SU-DHL-6 (cell line): Measurements from ENCODE around the gene HNRNPUL1.

Experiments
- H2AFZ ChIP-seq: fragments of 200-600 bp; sonication (generic); 2 replicates; pipeline ENCODE4 v1.6.1; 2014; ENCODE audit warnings: low read depth, mild to moderate bottlenecking, moderate library complexity, mixed read lengths, antibody characterized with exemption, low read length; ENCODE audit not compliant: severe bottlenecking
- H3F3A ChIP-seq: fragments of 200-600 bp; shearing (Covaris generic); 2 replicates; pipeline ENCODE4 v1.6.0; 2016; ENCODE audit warnings: antibody characterized with exemption, mild to moderate bottlenecking; ENCODE audit not compliant: insufficient read depth
- H3K27ac ChIP-seq: fragments of 200-600 bp; sonication (generic); 2 replicates; pipeline ENCODE4 v1.5.1; 2016; ENCODE audit warnings: low read depth, mild to moderate bottlenecking, low read length, moderate library complexity, mixed read lengths
- H3K27me3 ChIP-seq: fragments of 200-600 bp; sonication (generic), shearing (Covaris generic); 2 replicates; pipeline ENCODE4 v1.6.0; 2014; ENCODE audit warnings: mild to moderate bottlenecking, low read length
- H3K36me3 ChIP-seq: fragments of 200-600 bp; sonication (generic); 2 replicates; pipeline ENCODE4 v1.6.1; 2014; ENCODE audit warnings: mild to moderate bottlenecking, low read length, mixed read lengths
- H3K4me2 ChIP-seq: fragments of 300-600, 200-600 bp; shearing (Covaris generic), sonication (generic); 2 replicates; pipeline ENCODE4 v1.6.0; 2014; ENCODE audit warnings: low read length, low read depth, mild to moderate bottlenecking; ENCODE audit not compliant: poor library complexity, severe bottlenecking
- H3K4me3 ChIP-seq: fragments of 200-600 bp; sonication (generic); 2 replicates; pipeline ENCODE4 v1.5.1; 2014; ENCODE audit warnings: antibody characterized with exemption, low read length, mild to moderate bottlenecking, mixed read lengths; ENCODE audit not compliant: insufficient read depth, poor library complexity, severe bottlenecking
- H3K79me2 ChIP-seq: fragments of 200-600 bp; sonication (generic); 2 replicates; pipeline ENCODE4 v1.6.1; 2014; ENCODE audit warnings: mild to moderate bottlenecking, low read length, moderate library complexity; ENCODE audit not compliant: insufficient read depth
- H3K9ac ChIP-seq: fragments of 200-600 bp; sonication (generic); 2 replicates; pipeline ENCODE4 v1.7.0; 2014; ENCODE audit warnings: mild to moderate bottlenecking, low read length
- H3K9me2 ChIP-seq: fragments of 200-600 bp; sonication (generic); replicated peaks from 2 replicates; pipeline ENCODE4 v1.6.1; 2014; ENCODE audit warnings: low read length; ENCODE audit not compliant: insufficient read depth
- H3K9me3 ChIP-seq: fragments of 200-600 bp; sonication (generic); 2 replicates; pipeline ENCODE4 v1.6.1; 2014; ENCODE audit warnings: low read length, mixed read lengths; ENCODE audit not compliant: insufficient read depth
- H4K20me1 ChIP-seq: fragments of 200-600 bp; sonication (generic); 2 replicates; pipeline ENCODE4 v1.6.1; 2014; ENCODE audit warnings: low read depth, mild to moderate bottlenecking, antibody characterized with exemption, low read length, moderate library complexity, mixed read lengths
- CTCF ChIP-seq: fragments of 200-600 bp; sonication (generic); IDR thresholded peaks from one replicate; pipeline ENCODE4 v1.5.1; 2017; ENCODE audit warnings: antibody characterized with exemption, mild to moderate bottlenecking, low read length, moderate library complexity; ENCODE audit not compliant: insufficient read depth, poor library complexity, severe bottlenecking
- EZH2phosphoT487 ChIP-seq: fragments of 200-600 bp; sonication (generic), shearing (Covaris generic); conservative IDR thresholded peaks from 2 replicates; pipeline ENCODE4 v1.6.1; 2018; ENCODE audit warnings: mild to moderate bottlenecking, antibody characterized with exemption, low read length, moderate library complexity, mixed read lengths

Gene HNRNPUL1

GRCh38 chr19:41334793-41335192, 70.6 kb downstream of the HNRNPUL1 start:
- Histone ChIP-seq H3K27me3 (no peaks in the 10 kb centered on the region), H3F3A (no peaks in the 10 kb centered on the region), H3K9me2 (no peaks in the 10 kb centered on the region), H3K36me3 (peaks cover 4% of the 10 kb centered on the region; the same call in 1 of the 2 replicates), H3K9ac (no peak overlapping the region), H3K79me2 (peaks cover 4% of the 10 kb centered on the region), H3K9me3 (no peaks in the 10 kb centered on the region), H2AFZ (no peak overlapping the region), H3K4me2 (no peak overlapping the region), H3K4me3 (no peak overlapping the region), H3K27ac (no peak overlapping the region), H4K20me1 (no peaks in the 10 kb centered on the region)
- TF ChIP-seq CTCF (no peak), EZH2phosphoT487 (no peak)

- no peak for TF ChIP-seq CTCF
- no peak for TF ChIP-seq EZH2phosphoT487
- H3K27me3 ChIP-seq: no peaks in the 10 kb centered on the region
- no peaks in the 10 kb centered on the region for H3F3A ChIP-seq
- peaks cover 5% of the 10 kb centered on the region; the same call in 1 of the 2 replicates for H3K36me3 ChIP-seq
- no peaks in the 10 kb centered on the region for H4K20me1 ChIP-seq
- H2AFZ ChIP-seq: no peak overlapping the region
- H3K9me2 ChIP-seq: no peaks in the 10 kb centered on the region
- no peak overlapping the region for H3K27ac ChIP-seq
- no peak overlapping the region for H3K9ac ChIP-seq
- no peak overlapping the region for H3K4me2 ChIP-seq
- H3K9me3 ChIP-seq: no peaks in the 10 kb centered on the region
- H3K4me3 ChIP-seq: no peak overlapping the region
- H3K79me2 ChIP-seq: peaks cover 4% of the 10 kb centered on the region
These were observed 71.3 kb downstream of the HNRNPUL1 start for GRCh38 chr19:41335467-41335866.

DNA sequence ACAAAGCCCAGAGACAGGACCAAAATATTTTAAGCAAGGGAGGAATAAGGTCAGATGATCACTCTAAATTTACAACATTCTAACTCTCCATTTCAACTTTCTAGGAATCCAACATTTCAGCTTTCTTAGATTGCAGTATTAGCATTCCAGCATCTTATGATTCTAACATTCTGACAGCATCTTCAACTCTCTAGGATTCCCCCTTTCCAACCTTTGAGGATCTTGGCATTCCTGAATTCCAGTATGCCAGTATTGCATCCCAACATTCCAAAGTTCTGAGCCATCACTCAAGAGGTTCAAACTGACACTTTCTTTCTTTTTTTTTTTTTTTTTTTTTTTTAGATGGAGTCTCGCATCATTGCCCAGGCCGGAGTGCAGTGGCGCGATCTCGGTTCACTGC, 75.8 kb downstream of the HNRNPUL1 start:
- H3K4me3 ChIP-seq: no peak overlapping the region
- H3K9me2 ChIP-seq: no peaks in the 10 kb centered on the region
- peaks cover 4% of the 10 kb centered on the region; the same call in 1 of the 2 replicates for H3K36me3 ChIP-seq
- H3K79me2 ChIP-seq: peaks cover 4% of the 10 kb centered on the region
- no peak overlapping the region for H3K27ac ChIP-seq
- no peak overlapping the region for H2AFZ ChIP-seq
- H3K27me3 ChIP-seq: no peaks in the 10 kb centered on the region
- H3K4me2 ChIP-seq: no peak overlapping the region
- no peak for TF ChIP-seq EZH2phosphoT487
- TF ChIP-seq CTCF: no peak
- no peaks in the 10 kb centered on the region for H3K9me3 ChIP-seq
- no peaks in the 10 kb centered on the region for H3F3A ChIP-seq
- no peak overlapping the region for H3K9ac ChIP-seq
- H4K20me1 ChIP-seq: no peaks in the 10 kb centered on the region
